ENCODE results near the gene MAD1L1. TPM values are rescaled to one million over a fixed set of nuclear protein-coding genes. Genes with fewer than 3 reads are reported as not detected.

MAD1L1 gene
- total and polyA plus RNA-seq, 4 donors: 12.8 to 20.7 (median 16.5) TPM

GRCh38 chr7:1785839-1786238 lies 446.9 kb downstream of the MAD1L1 start:
- TF ChIP-seq ATF3 (IDR thresholded peaks at IDR 0.05) (no peak), EGR1 (IDR thresholded peaks at IDR 0.05; ENCODE audit: low read depth in 2 of 2) (no peak), RAD21 (IDR thresholded peaks at IDR 0.05) (no peak), HNF4A (conservative IDR thresholded peaks at IDR 0.05) (no peak), YY1 (IDR thresholded peaks at IDR 0.05) (no peak), RXRA (IDR thresholded peaks at IDR 0.05) (no peak), SP1 (IDR thresholded peaks at IDR 0.05) (no peak), FOXA2 (IDR thresholded peaks at IDR 0.05) (no peak)
- TF ChIP-seq, protein P1, sequence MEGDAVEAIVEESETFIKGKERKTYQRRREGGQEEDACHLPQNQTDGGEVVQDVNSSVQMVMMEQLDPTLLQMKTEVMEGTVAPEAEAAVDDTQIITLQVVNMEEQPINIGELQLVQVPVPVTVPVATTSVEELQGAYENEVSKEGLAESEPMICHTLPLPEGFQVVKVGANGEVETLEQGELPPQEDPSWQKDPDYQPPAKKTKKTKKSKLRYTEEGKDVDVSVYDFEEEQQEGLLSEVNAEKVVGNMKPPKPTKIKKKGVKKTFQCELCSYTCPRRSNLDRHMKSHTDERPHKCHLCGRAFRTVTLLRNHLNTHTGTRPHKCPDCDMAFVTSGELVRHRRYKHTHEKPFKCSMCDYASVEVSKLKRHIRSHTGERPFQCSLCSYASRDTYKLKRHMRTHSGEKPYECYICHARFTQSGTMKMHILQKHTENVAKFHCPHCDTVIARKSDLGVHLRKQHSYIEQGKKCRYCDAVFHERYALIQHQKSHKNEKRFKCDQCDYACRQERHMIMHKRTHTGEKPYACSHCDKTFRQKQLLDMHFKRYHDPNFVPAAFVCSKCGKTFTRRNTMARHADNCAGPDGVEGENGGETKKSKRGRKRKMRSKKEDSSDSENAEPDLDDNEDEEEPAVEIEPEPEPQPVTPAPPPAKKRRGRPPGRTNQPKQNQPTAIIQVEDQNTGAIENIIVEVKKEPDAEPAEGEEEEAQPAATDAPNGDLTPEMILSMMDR (IDR thresholded peaks at IDR 0.05; ENCODE audit: low read depth, low read length, missing input control): no peak
- peaks cover 0 to 2% (median 0%) of the 10 kb centered on the region in 4 donors for H3K9me3 ChIP-seq (ENCODE audit: control insufficient read depth in 4 of 4, low read length in 3 of 4)
- no peak overlapping the region for H3K27ac ChIP-seq (ENCODE audit: low read depth in 1 of 2, low read length in 2 of 2)
- H3K4me3 ChIP-seq (ENCODE audit: low read depth in 1 of 3, low read length in 3 of 3): no peak overlapping the region
- H3K36me3 ChIP-seq (ENCODE audit: control insufficient read depth in 4 of 4, insufficient read depth in 3 of 4, low read depth in 1 of 4, low read length in 3 of 4): no peaks in the 10 kb centered on the region
- H3K4me1 ChIP-seq (ENCODE audit: control insufficient read depth in 4 of 4, insufficient read depth in 4 of 4, low read length in 3 of 4): no peaks in the 10 kb centered on the region
- no peak overlapping the region for H3K9ac ChIP-seq (ENCODE audit: low read depth in 1 of 2, low read length in 2 of 2)
- H3K27me3 ChIP-seq (ENCODE audit: control insufficient read depth in 4 of 4, insufficient read depth in 4 of 4, low read length in 3 of 4): no peaks in the 10 kb centered on the region
- no peak for DNase-seq (ENCODE audit: low spot score)
- 94% methylated on average over 3 of the region's 3 CpGs for WGBS

- DNase-seq (ENCODE audit: low spot score): no peak
- Histone ChIP-seq H3K9ac (ENCODE audit: low read depth in 1 of 2, low read length in 2 of 2) (no peak overlapping the region), H3K4me1 (ENCODE audit: control insufficient read depth in 4 of 4, insufficient read depth in 4 of 4, low read length in 3 of 4) (no peaks in the 10 kb centered on the region), H3K36me3 (ENCODE audit: control insufficient read depth in 4 of 4, insufficient read depth in 3 of 4, low read depth in 1 of 4, low read length in 3 of 4) (no peaks in the 10 kb centered on the region), H3K27ac (ENCODE audit: low read depth in 1 of 2, low read length in 2 of 2) (no peak overlapping the region), H3K9me3 (ENCODE audit: control insufficient read depth in 4 of 4, low read length in 3 of 4) (peaks cover 0 to 5% (median 2%) of the 10 kb centered on the region in 4 donors), H3K27me3 (ENCODE audit: control insufficient read depth in 4 of 4, insufficient read depth in 4 of 4, low read length in 3 of 4) (no peaks in the 10 kb centered on the region), H3K4me3 (ENCODE audit: low read depth in 1 of 3, low read length in 3 of 3) (no peak overlapping the region)
- WGBS: 93% methylated on average over 12 of the region's 12 CpGs
- TF ChIP-seq, protein P1 (IDR thresholded peaks at IDR 0.05; ENCODE audit: low read depth, low read length, missing input control): no peak
- TF ChIP-seq ATF3 (IDR thresholded peaks at IDR 0.05) (no peak), RAD21 (IDR thresholded peaks at IDR 0.05) (no peak), TAF1 (conservative IDR thresholded peaks at IDR 0.05) (no peak), NR2F2 (IDR thresholded peaks at IDR 0.05) (no peak), MAX (IDR thresholded peaks at IDR 0.05) (no peak), HNF4G (IDR thresholded peaks at IDR 0.05) (no peak), SP1 (IDR thresholded peaks at IDR 0.05) (no peak), RXRA (IDR thresholded peaks at IDR 0.05) (no peak), GABPA (IDR thresholded peaks at IDR 0.05 in 1 of 2, conservative IDR thresholded peaks at IDR 0.05 in 1 of 2) (no peak), JUND (IDR thresholded peaks at IDR 0.05) (no peak), ZBTB33 (IDR thresholded peaks at IDR 0.05) (no peak), HNF4A (conservative IDR thresholded peaks at IDR 0.05) (no peak), EGR1 (IDR thresholded peaks at IDR 0.05; ENCODE audit: low read depth in 2 of 2) (no peak), YY1 (IDR thresholded peaks at IDR 0.05) (no peak), FOXA2 (IDR thresholded peaks at IDR 0.05) (no peak), FOXA1 (IDR thresholded peaks at IDR 0.05) (no peak)
- TF ChIP-seq, protein P2, sequence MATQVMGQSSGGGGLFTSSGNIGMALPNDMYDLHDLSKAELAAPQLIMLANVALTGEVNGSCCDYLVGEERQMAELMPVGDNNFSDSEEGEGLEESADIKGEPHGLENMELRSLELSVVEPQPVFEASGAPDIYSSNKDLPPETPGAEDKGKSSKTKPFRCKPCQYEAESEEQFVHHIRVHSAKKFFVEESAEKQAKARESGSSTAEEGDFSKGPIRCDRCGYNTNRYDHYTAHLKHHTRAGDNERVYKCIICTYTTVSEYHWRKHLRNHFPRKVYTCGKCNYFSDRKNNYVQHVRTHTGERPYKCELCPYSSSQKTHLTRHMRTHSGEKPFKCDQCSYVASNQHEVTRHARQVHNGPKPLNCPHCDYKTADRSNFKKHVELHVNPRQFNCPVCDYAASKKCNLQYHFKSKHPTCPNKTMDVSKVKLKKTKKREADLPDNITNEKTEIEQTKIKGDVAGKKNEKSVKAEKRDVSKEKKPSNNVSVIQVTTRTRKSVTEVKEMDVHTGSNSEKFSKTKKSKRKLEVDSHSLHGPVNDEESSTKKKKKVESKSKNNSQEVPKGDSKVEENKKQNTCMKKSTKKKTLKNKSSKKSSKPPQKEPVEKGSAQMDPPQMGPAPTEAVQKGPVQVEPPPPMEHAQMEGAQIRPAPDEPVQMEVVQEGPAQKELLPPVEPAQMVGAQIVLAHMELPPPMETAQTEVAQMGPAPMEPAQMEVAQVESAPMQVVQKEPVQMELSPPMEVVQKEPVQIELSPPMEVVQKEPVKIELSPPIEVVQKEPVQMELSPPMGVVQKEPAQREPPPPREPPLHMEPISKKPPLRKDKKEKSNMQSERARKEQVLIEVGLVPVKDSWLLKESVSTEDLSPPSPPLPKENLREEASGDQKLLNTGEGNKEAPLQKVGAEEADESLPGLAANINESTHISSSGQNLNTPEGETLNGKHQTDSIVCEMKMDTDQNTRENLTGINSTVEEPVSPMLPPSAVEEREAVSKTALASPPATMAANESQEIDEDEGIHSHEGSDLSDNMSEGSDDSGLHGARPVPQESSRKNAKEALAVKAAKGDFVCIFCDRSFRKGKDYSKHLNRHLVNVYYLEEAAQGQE (IDR thresholded peaks at IDR 0.05): no peak
These were observed 451.4 kb downstream of the MAD1L1 start for GRCh38 chr7:1781369-1781768.
